ENCODE results near the gene ZNRD2. TPM values are rescaled to one million over a fixed set of nuclear protein-coding genes. Genes with fewer than 3 reads are reported as not detected.
A peak's percentile ranks its signal among the peaks of the same experiment; 100 is the strongest.

ZNRD2 gene
- total RNA-seq, 1 experiment from 2014 or later: 66.8 TPM

GRCh38 chr11:65616575-65617001 lies 46.3 kb downstream of the ZNRD2 start:
- intact Hi-C loops (cut with micrococcal nuclease): no loop called here
- peaks cover 19 to 28% of the 10 kb centered on the region in 2 experiments; a peak in 3 of 4 replicates for H3K36me3 ChIP-seq (ENCODE audit: control insufficient read depth in 1 of 2, insufficient read depth in 2 of 2, low read length in 2 of 2)
- DNase-seq (ENCODE audit: low read depth, low spot score) (no peak), ATAC-seq (no peak)
- H3K4me1 ChIP-seq (ENCODE audit: control insufficient read depth in 1 of 2, insufficient read depth in 2 of 2, low read length in 2 of 2): peaks cover 10 to 32% of the 10 kb centered on the region in 2 experiments
- H4K20me1 ChIP-seq (ENCODE audit: insufficient read depth): no peaks in the 10 kb centered on the region
- no peaks in the 10 kb centered on the region for H3K27me3 ChIP-seq (ENCODE audit: insufficient read depth, low read length)
- ChIA-PET POLR2A (no interaction called here), CTCF (no interaction called here), RAD21 (ENCODE audit: low non-redundant PET in 1 of 2, low total read pairs in 2 of 2, uncharacterized antibody in 2 of 2, unreplicated experiment in 2 of 2) (no interaction called here)
- peak overlapping the region; percentile 85 for H3K9ac ChIP-seq (ENCODE audit: low read length)
- no peak overlapping the region for H2AFZ ChIP-seq (ENCODE audit: low read depth, low read length, poor library complexity, severe bottlenecking)
- no peak for TF ChIP-seq YY1 (IDR thresholded peaks at IDR 0.05; ENCODE audit: extremely low read depth, insufficient replicate concordance, low read depth, low read length)
- peak overlapping the region; percentile 90 for H3K4me2 ChIP-seq (ENCODE audit: low read length)
- H3K27ac ChIP-seq (ENCODE audit: low read depth, low read length): peak overlapping the region; percentile 86
- H3K9me2 ChIP-seq (ENCODE audit: insufficient read depth): no peaks in the 10 kb centered on the region
- H3K9me3 ChIP-seq (ENCODE audit: control insufficient read depth in 1 of 2, insufficient read depth in 1 of 2, low read depth in 1 of 2, low read length in 2 of 2): no peaks in the 10 kb centered on the region
- H3K4me3 ChIP-seq (replicated peaks in 1 of 2; ENCODE audit: low read depth in 1 of 2, low read length in 2 of 2): peak overlapping the region; percentile 73 to 86
- no TSS peak for BruUV-seq (replicated peaks)
- H3K79me2 ChIP-seq (ENCODE audit: insufficient read depth, low read length): peaks cover 63% of the 10 kb centered on the region

GRCh38 chr11:65617136-65617850 lies 47.0 kb downstream of the ZNRD2 start:
- no peak overlapping the region for H2AFZ ChIP-seq (ENCODE audit: low read depth, low read length, poor library complexity, severe bottlenecking)
- peaks cover 56% of the 10 kb centered on the region for H3K79me2 ChIP-seq (ENCODE audit: insufficient read depth, low read length)
- intact Hi-C loops (cut with micrococcal nuclease): no loop called here
- H3K27me3 ChIP-seq (ENCODE audit: insufficient read depth, low read length): no peaks in the 10 kb centered on the region
- no peak for ATAC-seq
- DNase-seq (ENCODE audit: low read depth, low spot score): no peak
- peak overlapping the region; percentile 85 for H3K9ac ChIP-seq (ENCODE audit: low read length)
- peak overlapping the region; percentile 90 for H3K4me2 ChIP-seq (ENCODE audit: low read length)
- H3K4me1 ChIP-seq (ENCODE audit: control insufficient read depth in 1 of 2, insufficient read depth in 2 of 2, low read length in 2 of 2): peaks cover 10 to 25% of the 10 kb centered on the region in 2 experiments
- no peaks in the 10 kb centered on the region for H3K9me3 ChIP-seq (ENCODE audit: control insufficient read depth in 1 of 2, insufficient read depth in 1 of 2, low read depth in 1 of 2, low read length in 2 of 2)
- ChIA-PET CTCF (no interaction called here), RAD21 (ENCODE audit: low non-redundant PET in 1 of 2, low total read pairs in 2 of 2, uncharacterized antibody in 2 of 2, unreplicated experiment in 2 of 2) (no interaction called here), POLR2A (no interaction called here)
- peaks cover 19 to 24% of the 10 kb centered on the region in 2 experiments; a peak in 3 of 4 replicates for H3K36me3 ChIP-seq (ENCODE audit: control insufficient read depth in 1 of 2, insufficient read depth in 2 of 2, low read length in 2 of 2)
- TSS peak; percentile 29 for BruUV-seq (replicated peaks)
- H3K9me2 ChIP-seq (ENCODE audit: insufficient read depth): no peaks in the 10 kb centered on the region
- peak overlapping the region; percentile 73 to 86 for H3K4me3 ChIP-seq (replicated peaks in 1 of 2; ENCODE audit: low read depth in 1 of 2, low read length in 2 of 2)
- no peaks in the 10 kb centered on the region for H4K20me1 ChIP-seq (ENCODE audit: insufficient read depth)
- peak overlapping the region; percentile 25; the same call in 1 of the 2 replicates for H3K27ac ChIP-seq (ENCODE audit: low read depth, low read length)
- TF ChIP-seq SP1 (IDR thresholded peaks at IDR 0.05; ENCODE audit: low read depth): no peak
- no peak for TF ChIP-seq RAD21 (IDR thresholded peaks at IDR 0.05; ENCODE audit: low read depth)
- TF ChIP-seq TCF7L2 (IDR thresholded peaks at IDR 0.05; ENCODE audit: borderline replicate concordance, extremely low read depth, insufficient read depth, insufficient read length): no peak
- TF ChIP-seq, protein P1, sequence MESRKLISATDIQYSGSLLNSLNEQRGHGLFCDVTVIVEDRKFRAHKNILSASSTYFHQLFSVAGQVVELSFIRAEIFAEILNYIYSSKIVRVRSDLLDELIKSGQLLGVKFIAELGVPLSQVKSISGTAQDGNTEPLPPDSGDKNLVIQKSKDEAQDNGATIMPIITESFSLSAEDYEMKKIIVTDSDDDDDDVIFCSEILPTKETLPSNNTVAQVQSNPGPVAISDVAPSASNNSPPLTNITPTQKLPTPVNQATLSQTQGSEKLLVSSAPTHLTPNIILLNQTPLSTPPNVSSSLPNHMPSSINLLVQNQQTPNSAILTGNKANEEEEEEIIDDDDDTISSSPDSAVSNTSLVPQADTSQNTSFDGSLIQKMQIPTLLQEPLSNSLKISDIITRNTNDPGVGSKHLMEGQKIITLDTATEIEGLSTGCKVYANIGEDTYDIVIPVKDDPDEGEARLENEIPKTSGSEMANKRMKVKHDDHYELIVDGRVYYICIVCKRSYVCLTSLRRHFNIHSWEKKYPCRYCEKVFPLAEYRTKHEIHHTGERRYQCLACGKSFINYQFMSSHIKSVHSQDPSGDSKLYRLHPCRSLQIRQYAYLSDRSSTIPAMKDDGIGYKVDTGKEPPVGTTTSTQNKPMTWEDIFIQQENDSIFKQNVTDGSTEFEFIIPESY (IDR thresholded peaks at IDR 0.05; ENCODE audit: extremely low read depth, insufficient replicate concordance, low read length): no peak
- TF ChIP-seq POLR2A (IDR thresholded peaks at IDR 0.05; ENCODE audit: borderline replicate concordance, extremely low read depth, insufficient read depth, insufficient read length): no peak
- TF ChIP-seq ZNF274 (IDR thresholded peaks at IDR 0.05; ENCODE audit: low read depth, low read length): no peak
- no peak for TF ChIP-seq SRF (IDR thresholded peaks at IDR 0.05; ENCODE audit: low read depth)
- no peak for TF ChIP-seq JUND (IDR thresholded peaks at IDR 0.05)
- TF ChIP-seq, protein P2, sequence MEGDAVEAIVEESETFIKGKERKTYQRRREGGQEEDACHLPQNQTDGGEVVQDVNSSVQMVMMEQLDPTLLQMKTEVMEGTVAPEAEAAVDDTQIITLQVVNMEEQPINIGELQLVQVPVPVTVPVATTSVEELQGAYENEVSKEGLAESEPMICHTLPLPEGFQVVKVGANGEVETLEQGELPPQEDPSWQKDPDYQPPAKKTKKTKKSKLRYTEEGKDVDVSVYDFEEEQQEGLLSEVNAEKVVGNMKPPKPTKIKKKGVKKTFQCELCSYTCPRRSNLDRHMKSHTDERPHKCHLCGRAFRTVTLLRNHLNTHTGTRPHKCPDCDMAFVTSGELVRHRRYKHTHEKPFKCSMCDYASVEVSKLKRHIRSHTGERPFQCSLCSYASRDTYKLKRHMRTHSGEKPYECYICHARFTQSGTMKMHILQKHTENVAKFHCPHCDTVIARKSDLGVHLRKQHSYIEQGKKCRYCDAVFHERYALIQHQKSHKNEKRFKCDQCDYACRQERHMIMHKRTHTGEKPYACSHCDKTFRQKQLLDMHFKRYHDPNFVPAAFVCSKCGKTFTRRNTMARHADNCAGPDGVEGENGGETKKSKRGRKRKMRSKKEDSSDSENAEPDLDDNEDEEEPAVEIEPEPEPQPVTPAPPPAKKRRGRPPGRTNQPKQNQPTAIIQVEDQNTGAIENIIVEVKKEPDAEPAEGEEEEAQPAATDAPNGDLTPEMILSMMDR (IDR thresholded peaks at IDR 0.05 in 2 of 3, conservative IDR thresholded peaks at IDR 0.05 in 1 of 3; ENCODE audit: borderline replicate concordance in 1 of 3, insufficient read depth in 1 of 3, low read depth in 2 of 3, low read length in 2 of 3): no peak
- TF ChIP-seq, protein P3, sequence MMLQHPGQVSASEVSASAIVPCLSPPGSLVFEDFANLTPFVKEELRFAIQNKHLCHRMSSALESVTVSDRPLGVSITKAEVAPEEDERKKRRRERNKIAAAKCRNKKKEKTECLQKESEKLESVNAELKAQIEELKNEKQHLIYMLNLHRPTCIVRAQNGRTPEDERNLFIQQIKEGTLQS (IDR thresholded peaks at IDR 0.05): no peak
- TF ChIP-seq ELF1 (IDR thresholded peaks at IDR 0.05; ENCODE audit: borderline replicate concordance, low read depth): no peak
- no peak for TF ChIP-seq CEBPB (IDR thresholded peaks at IDR 0.05; ENCODE audit: low read depth)
- TF ChIP-seq EGR1 (IDR thresholded peaks at IDR 0.05; ENCODE audit: low read depth): no peak
- TF ChIP-seq SIN3A (IDR thresholded peaks at IDR 0.05; ENCODE audit: low read depth): no peak
- TF ChIP-seq EZH2phosphoT487 (IDR thresholded peaks at IDR 0.05; ENCODE audit: borderline replicate concordance): no peak
